ENCODE results near the gene RBBP5.

RBBP5 gene

DNA sequence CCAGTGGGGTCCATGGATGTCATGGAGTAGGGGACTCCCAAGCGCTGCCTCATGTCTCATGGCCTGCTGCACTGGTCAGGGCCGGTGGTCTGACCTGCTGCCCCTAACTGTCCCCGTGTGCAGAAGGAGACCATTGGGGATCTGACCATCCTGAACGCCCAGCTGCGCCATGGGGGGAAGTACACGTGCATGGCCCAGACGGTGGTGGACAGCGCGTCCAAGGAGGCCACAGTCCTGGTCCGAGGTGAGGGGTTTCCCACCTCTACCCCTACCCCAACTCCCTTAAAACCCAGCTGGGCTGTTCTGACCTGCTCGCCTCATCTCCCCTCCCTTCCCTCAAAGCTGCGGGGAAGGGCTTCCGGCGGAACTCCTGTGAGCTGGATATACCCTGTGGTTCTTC, 56.1 kb downstream of the RBBP5 start:
- H3K36me3 ChIP-seq (replicated peaks; ENCODE audit: low read depth, low read length), result no peaks in the 10 kb centered on the region
- H3K79me2 ChIP-seq (ENCODE audit: low read length), result no peaks in the 10 kb centered on the region
- H3K4me1 ChIP-seq (ENCODE audit: low read length), result peaks cover 13% of the 10 kb centered on the region
- no peak overlapping the region for H3K4me2 ChIP-seq (ENCODE audit: low read length)
- H3K4me3 ChIP-seq (ENCODE audit: low read length), result no peak overlapping the region
- no peak overlapping the region for H2AFZ ChIP-seq (ENCODE audit: low read depth, low read length)
- no peaks in the 10 kb centered on the region for H4K20me1 ChIP-seq (ENCODE audit: insufficient read depth, low read length)
- no peaks in the 10 kb centered on the region for H3K9me3 ChIP-seq (ENCODE audit: insufficient read depth, low read length)
- H3K9ac ChIP-seq (ENCODE audit: low read length), result no peak overlapping the region
- 0 out of 2 replicates have a peak, but pooled peaks cover 3% of the 10 kb centered on the region for H3K27me3 ChIP-seq (ENCODE audit: low read depth, low read length)
- TF ChIP-seq, protein P1, sequence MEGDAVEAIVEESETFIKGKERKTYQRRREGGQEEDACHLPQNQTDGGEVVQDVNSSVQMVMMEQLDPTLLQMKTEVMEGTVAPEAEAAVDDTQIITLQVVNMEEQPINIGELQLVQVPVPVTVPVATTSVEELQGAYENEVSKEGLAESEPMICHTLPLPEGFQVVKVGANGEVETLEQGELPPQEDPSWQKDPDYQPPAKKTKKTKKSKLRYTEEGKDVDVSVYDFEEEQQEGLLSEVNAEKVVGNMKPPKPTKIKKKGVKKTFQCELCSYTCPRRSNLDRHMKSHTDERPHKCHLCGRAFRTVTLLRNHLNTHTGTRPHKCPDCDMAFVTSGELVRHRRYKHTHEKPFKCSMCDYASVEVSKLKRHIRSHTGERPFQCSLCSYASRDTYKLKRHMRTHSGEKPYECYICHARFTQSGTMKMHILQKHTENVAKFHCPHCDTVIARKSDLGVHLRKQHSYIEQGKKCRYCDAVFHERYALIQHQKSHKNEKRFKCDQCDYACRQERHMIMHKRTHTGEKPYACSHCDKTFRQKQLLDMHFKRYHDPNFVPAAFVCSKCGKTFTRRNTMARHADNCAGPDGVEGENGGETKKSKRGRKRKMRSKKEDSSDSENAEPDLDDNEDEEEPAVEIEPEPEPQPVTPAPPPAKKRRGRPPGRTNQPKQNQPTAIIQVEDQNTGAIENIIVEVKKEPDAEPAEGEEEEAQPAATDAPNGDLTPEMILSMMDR (IDR thresholded peaks at IDR 0.05; ENCODE audit: low read depth, low read length), result no peak
- TF ChIP-seq EZH2phosphoT487 (IDR thresholded peaks at IDR 0.05; ENCODE audit: low read depth), result no peak
- no peak overlapping the region for H3K27ac ChIP-seq (ENCODE audit: low read length)

DNA sequence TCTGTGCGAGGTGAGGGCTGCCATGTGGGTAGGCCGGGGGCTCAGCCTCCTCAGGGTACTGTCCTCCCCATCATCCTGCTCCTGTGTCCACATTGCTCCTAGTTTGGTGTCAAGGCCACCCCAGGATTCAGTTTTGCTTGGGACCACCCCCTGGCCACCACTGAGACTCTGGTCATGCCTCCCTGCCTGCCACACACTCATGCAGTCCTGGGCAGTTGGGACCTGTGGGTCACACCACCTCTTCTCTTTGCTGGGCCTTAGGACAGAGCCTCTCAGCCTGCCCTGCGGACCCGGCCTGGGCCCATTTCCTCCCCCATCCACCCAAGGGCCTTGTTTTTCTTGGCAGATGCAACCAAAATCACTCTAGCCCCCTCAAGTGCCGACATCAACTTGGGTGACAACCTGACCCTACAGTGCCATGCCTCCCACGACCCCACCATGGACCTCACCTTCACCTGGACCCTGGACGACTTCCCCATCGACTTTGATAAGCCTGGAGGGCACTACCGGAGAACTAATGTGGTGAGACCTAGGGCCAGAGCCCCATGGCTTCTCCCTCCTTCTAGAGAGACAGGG, 56.9 kb downstream of the RBBP5 start:
- no peak overlapping the region for H2AFZ ChIP-seq (ENCODE audit: low read depth, low read length)
- no peak for TF ChIP-seq EZH2phosphoT487 (IDR thresholded peaks at IDR 0.05; ENCODE audit: low read depth)
- TF ChIP-seq, protein P1 (IDR thresholded peaks at IDR 0.05; ENCODE audit: low read depth, low read length), result no peak
- H3K27me3 ChIP-seq (ENCODE audit: low read depth, low read length), result 0 out of 2 replicates have a peak, but pooled peaks cover 3% of the 10 kb centered on the region
- no peak overlapping the region for H3K4me2 ChIP-seq (ENCODE audit: low read length)
- no peaks in the 10 kb centered on the region for H3K79me2 ChIP-seq (ENCODE audit: low read length)
- H3K27ac ChIP-seq (ENCODE audit: low read length), result no peak overlapping the region
- H3K9me3 ChIP-seq (ENCODE audit: insufficient read depth, low read length), result no peaks in the 10 kb centered on the region
- no peaks in the 10 kb centered on the region for H3K36me3 ChIP-seq (replicated peaks; ENCODE audit: low read depth, low read length)
- no peak overlapping the region for H3K9ac ChIP-seq (ENCODE audit: low read length)
- H4K20me1 ChIP-seq (ENCODE audit: insufficient read depth, low read length), result no peaks in the 10 kb centered on the region
- no peak overlapping the region for H3K4me3 ChIP-seq (ENCODE audit: low read length)
- H3K4me1 ChIP-seq (ENCODE audit: low read length), result peaks cover 13% of the 10 kb centered on the region

- Histone ChIP-seq H3K4me3 (ENCODE audit: low read length) (no peak overlapping the region), H3K4me1 (ENCODE audit: low read length) (peaks cover 13% of the 10 kb centered on the region), H3K79me2 (ENCODE audit: low read length) (no peaks in the 10 kb centered on the region), H3K9me3 (ENCODE audit: insufficient read depth, low read length) (no peaks in the 10 kb centered on the region), H3K9ac (ENCODE audit: low read length) (no peak overlapping the region), H3K4me2 (ENCODE audit: low read length) (no peak overlapping the region), H2AFZ (ENCODE audit: low read depth, low read length) (no peak overlapping the region), H4K20me1 (ENCODE audit: insufficient read depth, low read length) (no peaks in the 10 kb centered on the region), H3K27me3 (ENCODE audit: low read depth, low read length) (0 out of 2 replicates have a peak, but pooled peaks cover 3% of the 10 kb centered on the region), H3K36me3 (replicated peaks; ENCODE audit: low read depth, low read length) (no peaks in the 10 kb centered on the region), H3K27ac (ENCODE audit: low read length) (no peak overlapping the region)
- TF ChIP-seq, protein P1 (IDR thresholded peaks at IDR 0.05; ENCODE audit: low read depth, low read length), result no peak
- TF ChIP-seq EZH2phosphoT487 (IDR thresholded peaks at IDR 0.05; ENCODE audit: low read depth), result no peak
Observed at GRCh38 chr1:205064301-205064700, 57.5 kb downstream of the RBBP5 start.

GRCh38 chr1:205062895-205063294, 58.9 kb downstream of the RBBP5 start:
- 0 out of 2 replicates have a peak, but pooled peaks cover 3% of the 10 kb centered on the region for H3K27me3 ChIP-seq (ENCODE audit: low read depth, low read length)
- H3K4me2 ChIP-seq (ENCODE audit: low read length), result no peak overlapping the region
- H3K79me2 ChIP-seq (ENCODE audit: low read length), result no peaks in the 10 kb centered on the region
- H2AFZ ChIP-seq (ENCODE audit: low read depth, low read length), result no peak overlapping the region
- no peaks in the 10 kb centered on the region for H3K36me3 ChIP-seq (replicated peaks; ENCODE audit: low read depth, low read length)
- no peaks in the 10 kb centered on the region for H4K20me1 ChIP-seq (ENCODE audit: insufficient read depth, low read length)
- H3K9ac ChIP-seq (ENCODE audit: low read length), result no peak overlapping the region
- TF ChIP-seq EZH2phosphoT487 (IDR thresholded peaks at IDR 0.05; ENCODE audit: low read depth), result no peak
- no peak overlapping the region for H3K27ac ChIP-seq (ENCODE audit: low read length)
- H3K9me3 ChIP-seq (ENCODE audit: insufficient read depth, low read length), result no peaks in the 10 kb centered on the region
- peaks cover 13% of the 10 kb centered on the region for H3K4me1 ChIP-seq (ENCODE audit: low read length)
- no peak overlapping the region for H3K4me3 ChIP-seq (ENCODE audit: low read length)
